ENCODE results near the gene ACSL5.

DNA sequence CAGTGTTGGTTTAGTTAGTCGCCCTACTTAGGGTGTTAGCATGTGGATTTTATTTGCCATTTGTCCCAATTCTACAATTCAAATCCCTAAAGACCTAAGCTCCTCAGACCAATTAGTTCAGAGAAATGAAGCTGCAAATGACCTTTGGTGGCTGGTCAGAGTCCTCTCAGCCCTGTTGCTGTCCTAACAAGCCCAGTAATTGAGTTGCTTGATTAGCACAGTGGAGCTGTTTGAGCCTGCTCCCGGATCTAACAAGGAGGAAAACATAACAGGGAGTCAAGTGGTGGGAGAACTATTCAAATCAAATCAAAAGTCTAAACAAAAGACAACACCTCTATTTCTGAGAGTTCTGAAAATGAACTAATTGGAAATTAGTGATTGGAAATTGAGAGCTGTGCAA is 50.7 kb downstream of the ACSL5 start:
- TF ChIP-seq, protein P1, sequence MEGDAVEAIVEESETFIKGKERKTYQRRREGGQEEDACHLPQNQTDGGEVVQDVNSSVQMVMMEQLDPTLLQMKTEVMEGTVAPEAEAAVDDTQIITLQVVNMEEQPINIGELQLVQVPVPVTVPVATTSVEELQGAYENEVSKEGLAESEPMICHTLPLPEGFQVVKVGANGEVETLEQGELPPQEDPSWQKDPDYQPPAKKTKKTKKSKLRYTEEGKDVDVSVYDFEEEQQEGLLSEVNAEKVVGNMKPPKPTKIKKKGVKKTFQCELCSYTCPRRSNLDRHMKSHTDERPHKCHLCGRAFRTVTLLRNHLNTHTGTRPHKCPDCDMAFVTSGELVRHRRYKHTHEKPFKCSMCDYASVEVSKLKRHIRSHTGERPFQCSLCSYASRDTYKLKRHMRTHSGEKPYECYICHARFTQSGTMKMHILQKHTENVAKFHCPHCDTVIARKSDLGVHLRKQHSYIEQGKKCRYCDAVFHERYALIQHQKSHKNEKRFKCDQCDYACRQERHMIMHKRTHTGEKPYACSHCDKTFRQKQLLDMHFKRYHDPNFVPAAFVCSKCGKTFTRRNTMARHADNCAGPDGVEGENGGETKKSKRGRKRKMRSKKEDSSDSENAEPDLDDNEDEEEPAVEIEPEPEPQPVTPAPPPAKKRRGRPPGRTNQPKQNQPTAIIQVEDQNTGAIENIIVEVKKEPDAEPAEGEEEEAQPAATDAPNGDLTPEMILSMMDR (IDR thresholded peaks at IDR 0.05): no peak
- no peak for TF ChIP-seq EZH2 (IDR thresholded peaks at IDR 0.05; ENCODE audit: borderline replicate concordance, insufficient read depth, low read depth, low read length, poor library complexity, severe bottlenecking)

Measured in B cell (primary cell).